Amniotic epithelial cell (primary cell): ENCODE results near the gene IRGC.
"Not testable (repeated sequence)": the region's sequence is repeated elsewhere in the genome, so short reads cannot be mapped to it uniquely, and the experiment has no call there.

Source experiments
- DNase-seq: peaks from one replicate; pipeline ENCODE4 v3.0.0-alpha.2; 2010; ENCODE audit warnings: low read depth

The IRGC gene

GRCh38 chr19:43715776-43716175, at the start of gene IRGC:
IRGC (plus strand) TSS chr19:43716076; CDS start chr19:43718559, 2,483 bp downstream.
- DNase-seq, result no peak

- no peak for DNase-seq
These were observed 48.6 kb upstream of the IRGC start for GRCh38 chr19:43667126-43667875.

DNA sequence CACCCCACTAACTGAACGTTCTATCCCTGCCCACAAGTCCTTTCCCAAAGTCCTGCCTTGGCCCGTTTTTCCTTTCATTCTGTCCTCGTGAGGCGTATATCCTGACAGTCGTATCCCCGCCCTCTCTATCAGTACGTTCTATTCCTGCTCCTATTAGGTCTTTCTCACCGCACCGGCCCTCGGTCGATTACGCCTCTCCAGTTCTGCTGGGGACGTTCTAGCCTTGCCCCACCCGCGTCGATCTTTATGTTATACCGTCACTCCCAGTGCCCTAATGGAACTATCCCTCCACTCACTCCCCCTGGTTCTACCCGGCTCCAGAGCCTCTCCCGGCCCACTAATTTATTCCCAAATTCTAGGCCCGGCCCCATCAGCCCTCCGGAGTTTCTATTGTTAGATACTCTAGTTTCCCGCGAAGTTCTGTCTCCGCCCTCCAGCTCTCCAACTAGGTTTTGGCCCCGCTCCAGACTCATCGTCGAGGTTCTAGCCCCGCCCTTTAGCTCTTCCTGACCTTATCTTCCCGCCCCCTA, 47.9 kb upstream of the IRGC start:
- DNase-seq, result no peak

GRCh38 chr19:43668406-43669109, 47.3 kb upstream of the IRGC start:
- DNase-seq, result peak; percentile 99

DNA sequence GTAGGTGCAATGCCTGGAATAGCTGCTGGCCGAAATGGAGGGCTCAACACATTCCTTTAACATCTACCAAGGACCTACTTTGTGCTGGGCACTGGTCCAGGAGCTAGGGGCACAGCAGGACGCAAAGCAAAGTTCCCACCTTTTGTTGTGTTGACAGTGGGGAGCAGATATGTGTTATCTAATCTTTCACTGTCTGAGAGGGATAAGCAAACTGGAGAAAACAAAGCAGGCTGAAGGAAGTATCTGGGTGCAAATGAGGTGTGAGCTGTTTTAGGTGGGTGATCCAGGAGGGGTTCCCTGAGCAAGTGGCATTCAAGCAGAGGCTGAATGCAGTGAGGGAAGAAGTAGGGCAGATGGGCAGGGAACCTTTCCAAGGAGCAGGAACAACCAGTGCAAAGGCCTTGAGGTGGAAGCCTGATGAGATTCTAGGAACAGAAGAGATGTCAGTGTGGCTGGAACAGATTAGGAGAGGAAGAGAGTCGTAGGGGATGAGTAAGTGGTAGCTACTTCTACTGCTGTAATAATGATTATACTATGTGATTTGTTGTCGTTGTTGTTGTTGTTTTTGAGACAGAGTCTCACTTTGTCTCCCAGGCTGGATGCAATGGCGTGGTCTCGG, 43.7 kb upstream of the IRGC start:
- peak; percentile 22 for DNase-seq

DNA sequence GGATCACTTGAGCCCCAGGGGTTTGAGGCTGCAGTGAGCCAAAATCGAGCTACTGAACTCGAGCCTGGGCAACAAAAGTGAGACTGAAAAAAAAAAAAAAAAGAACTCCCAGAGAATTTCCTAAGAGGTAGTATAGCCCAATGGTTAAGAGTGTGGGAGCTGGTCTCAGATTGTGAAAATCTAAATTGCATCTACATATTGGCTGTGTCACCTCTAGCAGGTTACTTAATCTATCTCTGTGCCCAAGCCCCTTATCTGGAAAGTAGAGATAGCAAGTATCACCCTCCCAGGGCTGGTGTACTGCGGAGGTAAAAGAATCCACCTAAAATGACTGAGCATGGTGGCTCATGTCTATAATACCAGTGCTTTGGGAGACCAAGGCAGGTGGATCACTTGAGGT, 42.2 kb upstream of the IRGC start:
- no peak for DNase-seq

GRCh38 chr19:43674183-43674582, 41.7 kb upstream of the IRGC start:
- DNase-seq, result no peak

DNA sequence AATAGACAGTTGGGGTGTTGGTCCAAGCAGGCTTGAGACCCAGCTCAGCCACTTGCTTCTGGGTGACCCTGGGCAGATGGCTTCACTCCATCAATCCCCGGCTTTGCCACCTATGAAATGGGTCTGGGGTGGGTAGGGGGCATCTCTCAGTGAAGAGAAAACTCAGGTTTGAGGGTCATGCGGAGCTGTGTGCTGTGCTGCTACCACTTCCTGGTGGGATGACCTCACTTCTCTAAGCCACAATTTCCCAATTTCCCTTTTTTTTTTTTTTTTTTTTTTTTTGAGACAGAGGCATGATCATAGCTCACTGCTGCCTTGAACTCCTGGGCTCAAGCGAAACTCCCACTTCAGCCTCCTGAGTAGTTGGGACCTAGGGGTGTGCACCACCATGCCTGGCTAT, 41.3 kb upstream of the IRGC start:
- DNase-seq, result peak; percentile 74

- DNase-seq, result peak; percentile 80
These were observed 40.5 kb upstream of the IRGC start for GRCh38 chr19:43675269-43675879.

DNA sequence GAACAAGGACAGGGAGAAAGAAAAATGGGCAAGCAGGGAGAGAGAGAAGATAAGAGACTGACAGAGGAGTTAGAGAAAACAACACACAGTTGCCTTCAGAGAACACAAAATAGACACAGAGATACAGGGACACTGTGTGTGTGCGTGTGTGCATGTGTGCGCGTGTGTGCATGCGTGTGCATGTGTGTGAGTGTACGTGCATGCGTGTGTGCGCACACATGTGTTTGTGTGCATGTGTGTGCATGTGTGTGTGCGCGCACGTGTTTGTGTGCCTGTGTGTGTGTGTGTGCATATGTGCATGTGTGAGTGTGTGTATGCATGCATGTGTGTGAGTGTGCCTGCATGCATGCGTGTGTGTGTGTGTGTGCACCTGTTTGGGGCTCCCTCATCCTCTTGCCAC, 40.0 kb upstream of the IRGC start:
- no peak for DNase-seq

GRCh38 chr19:43678512-43679261, 37.2 kb upstream of the IRGC start:
- DNase-seq, result no peak

DNA sequence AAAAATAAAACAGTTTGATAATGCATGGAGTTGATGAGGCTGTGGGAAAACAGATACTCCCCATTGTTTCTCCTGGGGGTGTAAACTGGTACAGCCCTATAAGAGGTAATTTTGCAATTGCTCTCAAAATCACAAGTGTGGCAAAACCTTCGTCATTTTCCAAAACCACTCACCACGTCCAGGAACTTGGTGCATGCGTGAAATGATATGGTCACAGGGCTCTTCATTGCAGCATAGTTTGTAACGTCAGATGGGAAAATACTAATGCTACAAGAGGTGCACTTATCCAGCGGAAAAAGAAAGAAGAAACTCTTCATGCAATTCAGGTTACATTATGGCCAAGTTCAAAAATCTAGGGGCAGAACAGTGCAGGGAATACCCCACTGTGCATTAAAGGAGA, 34.1 kb upstream of the IRGC start:
- DNase-seq, result no peak

DNA sequence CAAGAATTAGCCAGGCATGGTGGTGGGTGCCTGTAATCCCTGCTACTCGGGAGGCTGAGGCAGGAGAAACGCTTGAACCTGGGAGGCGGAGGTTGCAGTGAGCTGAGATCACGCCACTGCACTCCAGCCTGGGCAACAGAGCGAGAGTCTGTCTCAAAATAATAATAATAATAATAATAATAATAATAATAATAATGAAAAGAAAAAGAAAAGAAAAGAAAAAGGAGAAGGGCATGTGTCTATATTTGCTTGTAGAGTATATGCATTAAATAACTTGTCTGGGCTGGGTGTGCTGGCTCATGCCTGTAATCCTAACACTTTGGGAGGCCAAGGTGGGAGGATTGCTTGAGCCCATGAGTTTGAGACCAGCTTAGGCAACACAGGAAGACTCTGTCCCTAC, 33.6 kb upstream of the IRGC start:
- not testable (repeated sequence) for DNase-seq

- DNase-seq, result no peak
These were observed 32.8 kb upstream of the IRGC start for GRCh38 chr19:43682824-43683661.

DNA sequence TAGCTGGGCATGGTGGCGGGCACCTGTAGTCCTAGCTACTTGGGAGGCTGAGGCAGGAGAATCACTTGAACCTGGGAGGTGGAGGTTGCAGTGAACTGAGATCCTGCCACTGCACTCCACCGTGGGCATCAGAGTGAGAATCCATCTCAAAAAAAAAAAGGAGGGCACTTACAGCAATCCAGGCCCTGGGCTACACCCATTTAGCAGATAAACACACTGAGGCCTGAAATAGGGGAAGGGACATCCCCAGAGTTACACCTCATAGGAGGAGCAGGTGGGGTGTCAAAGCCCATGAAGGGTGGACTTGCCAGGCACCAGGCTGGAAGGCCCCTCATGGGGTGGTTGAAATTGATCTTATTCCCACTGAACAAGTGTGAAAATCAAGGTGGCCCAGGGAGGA, 32.0 kb upstream of the IRGC start:
- no peak for DNase-seq

DNA sequence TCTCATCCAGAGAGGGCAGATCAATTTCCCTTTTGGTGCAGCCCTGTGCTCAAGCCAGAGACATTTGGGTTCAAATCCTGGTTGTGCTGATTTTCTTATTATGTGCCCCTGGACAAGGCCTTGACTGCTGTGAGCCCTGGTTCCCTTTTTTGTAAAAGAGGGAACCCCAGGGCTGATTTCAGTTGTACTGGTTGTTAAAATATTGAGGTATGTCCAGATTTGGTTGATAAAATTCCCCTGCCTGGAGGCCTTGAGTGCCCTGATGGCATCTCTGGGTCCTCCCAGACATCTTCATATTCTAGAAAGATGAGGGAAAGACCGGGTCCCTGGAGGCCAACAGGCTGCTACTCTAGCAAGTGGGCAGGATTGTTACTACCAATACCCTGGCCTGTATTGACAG, 31.6 kb upstream of the IRGC start:
- no peak for DNase-seq

DNA sequence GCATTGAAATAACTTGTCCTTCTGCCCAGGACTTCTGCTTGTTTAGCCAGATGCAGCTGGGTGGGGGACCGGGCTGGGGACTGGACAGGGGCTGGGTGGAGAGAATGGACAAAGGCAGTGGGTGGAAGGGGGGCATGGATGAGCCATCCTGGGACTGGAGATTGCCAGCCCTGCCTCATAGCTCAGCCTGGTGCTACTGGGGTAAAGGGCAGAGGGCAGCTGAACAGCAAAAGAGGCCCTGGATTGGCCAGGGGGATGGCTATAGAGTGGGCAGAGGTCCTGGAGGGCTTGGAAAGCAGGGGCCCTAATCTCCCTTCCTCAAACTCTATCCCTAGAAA, 28.2 kb upstream of the IRGC start:
- DNase-seq, result no peak

DNA sequence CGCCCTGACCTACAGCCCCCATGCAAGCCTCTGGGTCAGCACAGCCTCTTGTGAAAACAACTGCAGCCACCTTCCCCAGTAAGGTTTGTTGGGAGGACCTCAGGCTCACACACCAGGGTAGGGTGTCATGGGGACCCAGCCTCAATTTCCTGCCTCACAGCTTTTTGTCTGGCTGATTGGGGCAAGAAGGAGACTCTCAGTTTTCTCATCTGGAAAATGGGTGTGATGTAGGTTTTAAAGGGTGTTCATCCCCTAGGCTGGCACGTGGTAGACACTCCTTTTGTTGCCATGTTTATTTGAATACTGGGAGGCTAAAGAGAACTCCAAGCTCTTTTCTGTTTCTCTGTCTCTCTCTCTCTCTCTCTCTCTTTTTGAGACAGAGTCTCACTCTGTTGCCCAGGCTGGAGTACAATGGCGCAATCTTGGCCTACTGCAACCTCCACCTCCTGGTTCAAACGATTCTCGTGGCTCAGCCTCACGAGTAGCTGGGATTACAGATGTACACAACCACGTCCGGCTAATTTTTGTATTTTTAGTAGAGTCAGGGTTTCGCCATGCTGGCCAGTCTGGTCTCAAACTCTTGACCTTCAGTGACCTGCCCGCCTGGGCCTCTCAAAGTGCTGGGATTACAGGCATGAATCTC, 27.7 kb upstream of the IRGC start:
- no peak for DNase-seq

DNA sequence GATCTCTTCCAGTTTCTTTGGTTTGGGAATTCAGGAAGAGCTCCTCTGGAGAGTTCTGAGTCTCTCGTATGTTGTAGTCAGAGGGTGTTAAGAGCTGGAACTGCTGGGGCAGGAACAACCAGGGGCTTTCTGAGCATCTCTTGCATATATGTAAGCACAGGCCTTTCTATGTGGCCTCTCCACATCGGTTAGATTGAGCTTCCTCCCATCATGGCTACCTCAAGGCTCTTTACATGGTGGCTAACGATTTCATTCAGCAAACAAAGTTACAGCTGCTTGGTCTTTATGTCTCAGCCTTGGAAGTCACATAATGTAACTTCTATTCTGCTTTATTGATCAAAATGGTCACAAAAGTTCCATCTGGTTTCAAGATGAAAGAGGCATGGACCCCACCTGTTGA, 25.4 kb upstream of the IRGC start:
- no peak for DNase-seq

DNA sequence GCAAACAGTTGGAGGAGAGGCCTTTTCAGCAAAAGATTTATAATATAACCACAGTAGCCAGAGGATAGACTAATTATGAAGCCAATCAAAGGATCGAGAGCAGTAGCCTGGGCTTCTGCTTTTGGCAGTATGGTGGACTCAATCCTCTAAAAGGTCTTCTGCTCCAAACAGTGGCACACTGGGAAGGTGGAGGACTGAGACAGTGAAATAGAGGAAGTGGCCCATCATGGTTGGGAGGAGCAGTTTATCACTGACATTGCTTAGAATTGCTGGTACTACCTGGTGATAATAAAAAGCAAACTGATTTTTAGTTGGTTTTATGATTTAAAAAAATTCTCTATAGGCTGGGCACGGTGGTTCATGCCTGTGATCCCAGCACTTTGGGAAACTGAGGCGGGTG, 25.0 kb upstream of the IRGC start:
- no peak for DNase-seq

- DNase-seq, result no peak
These were observed 24.1 kb upstream of the IRGC start for GRCh38 chr19:43691755-43692154.
